BJ (cell line): Measurements from ENCODE around the gene AGGF1. TPM values are rescaled to one million over a fixed set of nuclear protein-coding genes. Genes with fewer than 3 reads are reported as not detected.

Source experiments
- CTCF ChIA-PET: fragments of 350-600 bp; formaldehyde crosslinking; extraction: SDS; loops from one replicate; lab custom pipeline; 2021; ENCODE audit warnings: antibody characterized with exemption, inconsistent platforms; lab: Yijun Ruan, JAX
- POLR2A ChIA-PET: fragments of 300-600 bp; sonication (Branson Sonifier 250); formaldehyde crosslinking; extraction: SDS; loops from one replicate; lab custom pipeline; 2021; ENCODE audit warnings: antibody characterized with exemption; lab: Charles Lee
- DNase-seq: peaks from one replicate; pipeline ENCODE4 v3.0.0-alpha.2; 2011; ENCODE audit warnings: low read depth
- H3K27me3 ChIP-seq: 2 replicates; pipeline ENCODE4 v1.6.0; 2011; ENCODE audit warnings: low read length; ENCODE audit not compliant: control insufficient read depth, insufficient read depth
- H3K36me3 ChIP-seq: 2 replicates; pipeline ENCODE4 v1.5.1; 2011; ENCODE audit warnings: low read length; ENCODE audit not compliant: control insufficient read depth, insufficient read depth
- H3K4me3 ChIP-seq: 2 replicates; pipeline ENCODE4 v1.5.1; 2011; ENCODE audit warnings: low read depth, mild to moderate bottlenecking, control low read depth, low read length
- polyA plus RNA-seq: library from polyadenylated mRNA; depleted of rRNA; stranded (reverse); fragments of >200 nt; gene quantifications from 2 replicates; pipeline ENCODE4 v1.2.3, GENCODE V29; 2011
- TF ChIP-seq, protein P1 (sequence below): IDR thresholded peaks from 2 replicates; pipeline ENCODE4 v1.5.1; 2011; ENCODE audit warnings: low read depth, mild to moderate bottlenecking, control low read depth, inconsistent platforms, low read length, moderate library complexity; ENCODE audit not compliant: insufficient read depth

AGGF1 gene
- polyA plus RNA-seq, 1 experiment, result 8.3 TPM

GRCh38 chr5:77003246-77003645 is 27.0 kb upstream of the AGGF1 start:
- no peaks in the 10 kb centered on the region for H3K36me3 ChIP-seq
- no peak overlapping the region for H3K4me3 ChIP-seq
- ChIA-PET POLR2A (no interaction called here), CTCF (interaction anchor here (0.7 to 1.3 kb wide), 2 partner anchors 13 to 772 kb away, joined by 3 read pairs; no protein-coding TSS in a partner anchor)
- DNase-seq, result no peak
- TF ChIP-seq, protein P1, sequence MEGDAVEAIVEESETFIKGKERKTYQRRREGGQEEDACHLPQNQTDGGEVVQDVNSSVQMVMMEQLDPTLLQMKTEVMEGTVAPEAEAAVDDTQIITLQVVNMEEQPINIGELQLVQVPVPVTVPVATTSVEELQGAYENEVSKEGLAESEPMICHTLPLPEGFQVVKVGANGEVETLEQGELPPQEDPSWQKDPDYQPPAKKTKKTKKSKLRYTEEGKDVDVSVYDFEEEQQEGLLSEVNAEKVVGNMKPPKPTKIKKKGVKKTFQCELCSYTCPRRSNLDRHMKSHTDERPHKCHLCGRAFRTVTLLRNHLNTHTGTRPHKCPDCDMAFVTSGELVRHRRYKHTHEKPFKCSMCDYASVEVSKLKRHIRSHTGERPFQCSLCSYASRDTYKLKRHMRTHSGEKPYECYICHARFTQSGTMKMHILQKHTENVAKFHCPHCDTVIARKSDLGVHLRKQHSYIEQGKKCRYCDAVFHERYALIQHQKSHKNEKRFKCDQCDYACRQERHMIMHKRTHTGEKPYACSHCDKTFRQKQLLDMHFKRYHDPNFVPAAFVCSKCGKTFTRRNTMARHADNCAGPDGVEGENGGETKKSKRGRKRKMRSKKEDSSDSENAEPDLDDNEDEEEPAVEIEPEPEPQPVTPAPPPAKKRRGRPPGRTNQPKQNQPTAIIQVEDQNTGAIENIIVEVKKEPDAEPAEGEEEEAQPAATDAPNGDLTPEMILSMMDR, result no peak
- H3K27me3 ChIP-seq, result peaks cover 10% of the 10 kb centered on the region

DNA sequence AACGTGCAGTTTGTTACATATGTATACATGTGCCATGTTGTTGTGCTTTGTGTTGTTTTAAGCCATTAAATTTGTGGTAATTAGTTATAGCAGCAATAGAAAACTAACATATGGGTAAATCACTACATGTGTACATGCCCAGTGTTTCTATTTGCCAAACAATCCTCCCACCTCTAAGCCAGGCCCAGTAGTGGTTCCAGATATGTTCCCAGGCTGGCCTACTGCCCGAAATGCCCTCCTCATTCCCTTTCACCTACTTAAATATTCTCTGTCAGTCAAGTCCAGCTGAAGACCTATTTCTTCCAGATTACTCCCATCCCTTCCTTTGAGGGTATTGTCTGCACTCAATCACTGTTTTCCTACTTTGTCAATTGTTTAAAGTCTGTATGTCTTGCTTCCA is 24.1 kb upstream of the AGGF1 start:
- CTCF ChIA-PET, result no interaction called here
- DNase-seq, result no peak
- Histone ChIP-seq H3K27me3 (peaks cover 10% of the 10 kb centered on the region), H3K4me3 (no peak overlapping the region), H3K36me3 (no peaks in the 10 kb centered on the region)
- POLR2A ChIA-PET, result no interaction called here
- TF ChIP-seq, protein P1, result no peak

- peaks cover 12% of the 10 kb centered on the region for H3K27me3 ChIP-seq
- H3K4me3 ChIP-seq, result no peak overlapping the region
- DNase-seq, result no peak
- H3K36me3 ChIP-seq, result no peaks in the 10 kb centered on the region
- ChIA-PET CTCF (interaction anchor here (0.6 to 1.6 kb wide), 2 partner anchors 11 to 33 kb away, joined by 3 to 4 read pairs; no protein-coding TSS in a partner anchor), POLR2A (no interaction called here)
- TF ChIP-seq, protein P1, result no peak
These were observed 21.8 kb upstream of the AGGF1 start for GRCh38 chr5:77008413-77008812.

- Histone ChIP-seq H3K27me3 (peaks cover 9% of the 10 kb centered on the region), H3K36me3 (no peaks in the 10 kb centered on the region), H3K4me3 (no peak overlapping the region)
- ChIA-PET POLR2A (no interaction called here), CTCF (no interaction called here)
- no peak for DNase-seq
- TF ChIP-seq, protein P1, result no peak
These were observed 20.0 kb upstream of the AGGF1 start for GRCh38 chr5:77010243-77010642.

DNA sequence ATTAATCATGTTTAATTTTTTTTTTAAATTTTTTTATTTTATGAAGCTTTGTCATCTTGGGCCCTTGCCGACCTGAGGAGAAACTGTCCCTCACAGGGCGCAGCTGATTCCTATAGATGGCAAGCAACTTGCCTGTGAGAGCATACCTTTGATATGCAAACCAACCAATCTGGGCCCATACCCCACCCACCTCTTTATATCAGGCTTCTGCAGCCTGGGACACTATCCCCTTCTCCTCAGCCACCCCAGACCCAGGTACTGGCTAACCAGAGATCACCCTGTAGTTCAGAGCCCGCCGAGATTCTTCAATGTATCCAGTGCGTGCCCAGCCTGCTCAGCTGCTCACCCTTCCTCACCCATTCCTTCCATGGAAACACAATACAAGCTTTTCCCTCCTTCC is 18.7 kb upstream of the AGGF1 start:
- no peak for DNase-seq
- TF ChIP-seq, protein P1, result no peak
- ChIA-PET CTCF (interaction anchor here (1.3 kb wide), 1 partner anchor 142 kb away, joined by 4 read pairs; no protein-coding TSS in a partner anchor), POLR2A (no interaction called here)
- H3K27me3 ChIP-seq, result peaks cover 6% of the 10 kb centered on the region; the same call in 1 of the 2 replicates
- no peaks in the 10 kb centered on the region for H3K36me3 ChIP-seq
- H3K4me3 ChIP-seq, result no peak overlapping the region
